ENCODE measurements around the gene DEFB132.

The DEFB132 gene

GRCh38 chr20:263701-264100, 6.2 kb downstream of the DEFB132 start:
- DNase-seq (ENCODE audit: low read depth in 2 of 2): no peak

- peak; percentile 72 to 80 for DNase-seq (ENCODE audit: low read depth in 2 of 2)
These were observed 9.4 kb downstream of the DEFB132 start for GRCh38 chr20:266596-267562.

- no peak for DNase-seq (ENCODE audit: low read depth in 2 of 2)
These were observed 13.0 kb downstream of the DEFB132 start for GRCh38 chr20:270517-270916.

- DNase-seq (ENCODE audit: low read depth in 2 of 2): no peak
These were observed 13.5 kb downstream of the DEFB132 start for GRCh38 chr20:271069-271468.

- DNase-seq (ENCODE audit: low read depth in 2 of 2): no peak
These were observed 14.0 kb downstream of the DEFB132 start for GRCh38 chr20:271528-271927.

- no peak for DNase-seq (ENCODE audit: low read depth in 2 of 2)
These were observed 15.2 kb downstream of the DEFB132 start for GRCh38 chr20:272718-273117.

GRCh38 chr20:273884-274283, 16.4 kb downstream of the DEFB132 start:
- no peak for DNase-seq (ENCODE audit: low read depth in 2 of 2)

- no peak for DNase-seq (ENCODE audit: low read depth in 2 of 2)
These were observed 18.3 kb downstream of the DEFB132 start for GRCh38 chr20:275791-276190.

GRCh38 chr20:276620-277495, 19.3 kb downstream of the DEFB132 start:
- no peak for DNase-seq (ENCODE audit: low read depth in 2 of 2)

GRCh38 chr20:277496-277781, 19.9 kb downstream of the DEFB132 start:
- no peak for DNase-seq (ENCODE audit: low read depth in 2 of 2)

GRCh38 chr20:278181-278580, 20.7 kb downstream of the DEFB132 start:
- DNase-seq (ENCODE audit: low read depth in 2 of 2): no peak

- no peak for DNase-seq (ENCODE audit: low read depth in 2 of 2)
These were observed 21.4 kb downstream of the DEFB132 start for GRCh38 chr20:278607-279571.

GRCh38 chr20:284172-284571, 26.6 kb downstream of the DEFB132 start:
- DNase-seq (ENCODE audit: low read depth in 2 of 2): no peak

- no peak for DNase-seq (ENCODE audit: low read depth in 2 of 2)
These were observed 29.0 kb downstream of the DEFB132 start for GRCh38 chr20:286508-286907.

- DNase-seq (ENCODE audit: low read depth in 2 of 2): no peak
These were observed 31.6 kb downstream of the DEFB132 start for GRCh38 chr20:288956-289692.

- DNase-seq (ENCODE audit: low read depth in 2 of 2): no peak
These were observed 32.2 kb downstream of the DEFB132 start for GRCh38 chr20:289693-290083.

- DNase-seq (ENCODE audit: low read depth in 2 of 2): peak; percentile 62 to 74
These were observed 32.7 kb downstream of the DEFB132 start, which contains the start of gene C20orf96 for GRCh38 chr20:290084-290831. TSS of gene C20orf96 (minus strand) at chr20:290750. CDS start at chr20:290610, 140 bp downstream.

- no peak for DNase-seq (ENCODE audit: low read depth in 2 of 2)
These were observed 37.1 kb downstream of the DEFB132 start for GRCh38 chr20:294602-295001.

- DNase-seq (ENCODE audit: low read depth in 2 of 2): no peak
These were observed 38.3 kb downstream of the DEFB132 start for GRCh38 chr20:295804-296203.
